ENCODE measurements around the gene ZNF730.

GRCh38 chr19:23093832-23094231 lies 23.0 kb upstream of the ZNF730 start:
- TF ChIP-seq CTCF (IDR thresholded peaks at IDR 0.05): no peak
- TF ChIP-seq EZH2phosphoT487 (IDR thresholded peaks at IDR 0.05): no peak
- TF ChIP-seq EZH2 (IDR thresholded peaks at IDR 0.05): no peak

All from neural progenitor cell (in vitro differentiated cells).